ENCODE data around the gene TPST1.

DNA sequence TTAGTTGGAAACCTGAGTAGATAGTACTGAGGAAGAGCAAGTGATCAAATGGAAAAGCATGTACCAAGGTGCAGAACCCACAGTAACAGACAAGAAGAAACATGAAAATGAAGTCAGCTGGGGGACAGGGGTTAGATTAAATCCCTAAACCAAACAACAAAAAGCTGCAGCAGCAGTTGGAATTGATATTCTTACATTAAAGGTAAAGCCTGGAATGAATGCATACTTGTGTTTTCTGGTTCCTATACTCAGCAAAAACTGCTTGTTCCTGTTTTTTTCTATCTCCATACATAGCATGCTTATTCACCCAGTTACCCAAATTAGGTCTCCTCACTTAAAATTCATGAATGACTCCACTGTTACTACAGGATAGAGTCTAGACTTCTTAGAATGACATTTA, 92.4 kb downstream of the TPST1 start:
- no peak for TF ChIP-seq EGR1 (IDR thresholded peaks at IDR 0.05)
- TF ChIP-seq RAD21 (IDR thresholded peaks at IDR 0.05; ENCODE audit: low read depth) = no peak
- TF ChIP-seq TEAD4 (IDR thresholded peaks at IDR 0.05) = no peak
- no peak for TF ChIP-seq YY1 (IDR thresholded peaks at IDR 0.05; ENCODE audit: low read depth)
- no peak for TF ChIP-seq REST (IDR thresholded peaks at IDR 0.05; ENCODE audit: low read depth)
- no peak for TF ChIP-seq NFIC (IDR thresholded peaks at IDR 0.05)

All from Ishikawa (cell line).